ENCODE measurements around the gene ASPG.

Gene ASPG

DNA sequence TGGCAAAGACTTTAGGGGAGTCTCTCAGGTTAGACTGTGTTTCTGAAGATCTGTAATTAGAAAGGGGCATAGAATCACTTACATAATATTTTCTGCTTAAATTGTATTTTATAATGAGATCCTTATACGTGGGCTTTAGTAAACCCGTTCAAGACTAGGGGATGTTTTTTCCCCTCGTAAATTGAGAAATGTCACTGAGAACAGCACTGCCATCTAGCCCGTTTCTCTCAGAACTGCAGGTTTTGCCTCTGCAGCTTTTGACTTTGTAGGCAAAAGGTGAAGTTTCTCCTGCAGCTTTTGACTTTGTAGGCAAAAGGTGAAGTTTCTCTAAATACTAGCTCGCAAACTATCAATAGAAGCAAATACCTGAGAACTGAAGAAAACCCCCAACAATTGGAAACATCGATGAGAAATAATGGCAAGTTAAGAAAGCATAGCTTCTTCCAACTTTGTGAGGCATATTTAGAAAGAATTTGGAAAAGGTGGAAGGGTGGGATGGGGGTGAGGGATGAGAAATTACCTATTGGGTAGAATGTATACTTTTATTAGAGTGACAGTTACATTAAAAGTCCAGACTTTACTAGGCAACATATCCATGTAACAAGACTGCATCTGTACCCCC, 9.9 kb upstream of the ASPG start:
- peak; percentile 24 for DNase-seq (ENCODE audit: low spot score)

DNA sequence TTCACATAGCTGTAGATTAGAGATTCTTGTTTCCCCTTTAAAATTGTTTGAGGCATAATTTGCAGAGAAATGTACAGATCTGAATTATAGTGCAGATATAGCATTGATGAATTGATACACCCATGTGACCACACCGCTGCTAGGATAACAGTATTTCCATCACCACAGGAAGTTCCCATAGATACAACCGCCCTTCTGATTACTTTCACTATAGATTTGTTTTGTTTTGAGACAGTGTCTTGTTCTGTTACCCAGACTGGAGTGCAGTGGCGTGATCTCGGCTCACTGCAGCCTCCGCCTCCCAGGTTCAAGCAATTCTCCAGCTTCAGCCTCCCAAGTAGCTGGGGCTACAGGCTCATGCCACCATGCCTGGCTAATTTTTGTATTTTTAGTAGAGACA, 8.8 kb upstream of the ASPG start:
- no peak for DNase-seq (ENCODE audit: low spot score)

DNA sequence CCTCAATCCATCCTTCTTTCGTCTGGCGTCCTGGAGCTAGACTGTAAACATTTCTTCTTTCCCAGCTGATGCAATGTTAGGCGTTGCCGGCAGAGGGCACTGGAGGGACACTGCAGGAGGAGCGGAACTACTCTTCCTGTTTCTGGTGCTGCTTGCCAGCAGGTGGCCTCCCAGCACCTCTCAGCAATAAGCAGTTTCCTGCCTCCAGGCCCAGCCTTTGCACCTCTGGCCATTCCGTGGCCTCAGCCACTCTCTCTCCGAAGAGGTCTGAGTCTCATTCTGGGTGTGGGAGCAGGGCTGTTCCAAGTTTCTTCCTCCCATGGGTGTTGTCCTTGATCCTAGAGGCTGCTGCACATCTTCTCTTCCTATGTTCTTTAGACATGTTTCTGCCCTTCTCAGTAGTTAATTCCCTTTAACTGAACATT, 7.5 kb upstream of the ASPG start:
- DNase-seq (ENCODE audit: low spot score), result peak; percentile 90

DNA sequence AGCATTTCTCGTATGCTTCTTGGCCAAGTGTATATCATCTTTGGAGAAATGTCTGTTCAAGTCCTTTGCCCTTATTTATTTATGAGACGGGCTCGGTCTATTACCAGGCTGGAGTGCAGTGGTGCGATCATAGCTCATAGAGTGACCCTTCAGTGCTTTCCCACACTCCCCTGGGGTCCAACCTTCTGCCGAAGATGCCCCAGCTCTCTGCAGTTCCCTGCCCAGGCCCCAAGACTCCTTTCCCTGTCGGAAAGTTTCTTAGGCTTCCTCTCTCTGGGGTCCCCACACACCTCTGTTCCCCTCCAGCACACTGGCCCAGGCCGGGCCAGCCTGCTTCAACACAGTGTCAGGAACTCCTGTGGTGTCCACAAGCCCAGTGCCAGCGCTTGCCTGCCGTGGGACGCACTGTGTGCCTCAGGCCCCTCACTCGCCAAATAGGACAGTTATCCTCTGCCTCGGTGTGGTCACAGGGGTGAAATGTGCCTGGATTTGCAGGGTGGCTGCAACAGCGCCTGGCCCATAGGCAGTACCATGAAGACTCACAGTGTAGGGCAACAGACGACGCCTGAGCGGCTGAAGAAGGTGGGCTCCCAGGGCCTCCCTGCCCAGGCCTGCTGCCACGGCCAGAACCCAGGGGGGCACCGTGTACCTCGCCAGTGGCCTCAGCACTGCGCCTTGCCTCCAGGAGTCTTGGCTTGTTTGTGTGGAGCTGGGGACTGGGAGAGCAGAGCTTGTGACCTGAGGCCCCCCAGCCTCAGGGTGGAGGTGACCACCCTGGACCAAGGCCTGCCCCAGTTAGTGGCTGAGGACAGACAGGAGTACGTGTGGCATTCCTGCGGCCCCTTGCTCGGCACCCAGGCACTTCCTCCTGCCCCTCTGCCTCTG, 4.9 kb upstream of the ASPG start:
- DNase-seq (ENCODE audit: low spot score), result no peak

DNA sequence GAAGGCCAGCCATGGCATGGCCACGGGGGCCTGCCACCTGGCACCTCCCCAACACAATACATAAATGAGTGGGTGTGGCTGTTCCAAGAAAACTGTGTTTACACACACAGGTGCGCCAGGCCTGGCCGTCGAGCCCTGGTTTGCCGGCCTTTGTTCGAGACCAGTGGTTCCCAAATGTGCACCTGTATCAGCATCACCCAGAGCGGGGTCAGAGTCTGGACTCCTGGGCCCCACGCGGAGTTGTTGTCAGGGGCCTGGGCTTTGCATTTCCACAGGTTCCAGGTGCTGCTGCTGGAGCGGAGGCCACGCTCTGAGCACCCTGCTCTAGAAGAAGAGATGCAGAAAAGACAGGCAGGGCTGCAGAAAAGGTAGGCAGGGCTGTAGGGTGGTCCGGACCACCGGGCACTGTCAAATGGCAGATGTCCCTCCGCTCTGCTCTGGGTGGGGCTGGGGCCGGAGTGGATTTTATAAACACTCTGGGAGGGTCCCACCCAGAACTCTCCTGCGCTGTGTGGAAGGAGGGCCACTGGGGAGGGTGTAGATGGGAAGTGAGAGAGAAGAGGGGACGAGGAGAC, 4.2 kb upstream of the ASPG start:
- DNase-seq (ENCODE audit: low spot score), result no peak

DNA sequence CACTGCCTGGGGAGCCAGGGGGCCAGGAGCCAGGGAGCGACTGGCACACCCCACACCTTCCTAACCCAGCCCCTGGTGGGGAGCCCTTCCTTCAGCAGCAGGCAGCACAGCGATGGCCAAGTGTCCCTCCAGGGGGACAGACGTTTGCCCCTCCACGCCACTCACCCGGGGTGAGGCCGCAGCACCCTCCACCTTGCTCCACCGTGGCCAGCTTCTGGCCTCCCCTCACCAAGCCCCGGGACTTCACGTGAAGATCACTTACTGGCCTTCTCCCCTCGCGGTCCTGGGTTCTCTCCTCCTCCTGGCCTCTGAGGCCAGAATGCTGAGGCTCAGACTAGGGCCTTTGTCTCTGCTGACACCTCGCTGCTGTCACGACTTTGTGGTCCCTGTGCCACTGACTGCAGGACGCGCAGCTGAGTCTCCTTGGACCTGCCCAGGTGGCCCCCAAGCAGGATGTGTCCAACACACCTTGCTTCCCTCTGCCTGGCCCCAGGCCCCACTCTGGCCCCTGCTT, 3.5 kb upstream of the ASPG start:
- no peak for DNase-seq (ENCODE audit: low spot score)

DNA sequence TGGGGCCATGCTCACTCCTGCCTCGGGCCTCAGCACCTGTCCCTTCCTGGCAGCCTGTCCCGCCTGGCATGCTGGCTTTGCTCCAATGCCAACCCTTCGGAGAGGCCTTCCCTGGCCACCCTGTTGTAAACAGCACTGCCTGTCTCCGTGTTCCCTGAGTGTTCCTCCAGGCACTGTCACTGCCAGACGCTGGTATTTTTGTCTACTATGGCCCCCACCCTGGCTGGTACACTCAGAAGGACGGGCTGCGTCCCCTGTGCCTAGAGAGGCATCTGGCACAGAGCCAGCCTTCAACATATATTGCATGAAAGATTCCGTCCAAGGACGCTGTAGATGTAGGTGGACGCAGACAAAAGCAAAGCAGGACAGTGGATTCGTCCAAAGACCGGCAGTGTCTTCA, 2.7 kb upstream of the ASPG start:
- DNase-seq (ENCODE audit: low spot score), result peak; percentile 23

DNA sequence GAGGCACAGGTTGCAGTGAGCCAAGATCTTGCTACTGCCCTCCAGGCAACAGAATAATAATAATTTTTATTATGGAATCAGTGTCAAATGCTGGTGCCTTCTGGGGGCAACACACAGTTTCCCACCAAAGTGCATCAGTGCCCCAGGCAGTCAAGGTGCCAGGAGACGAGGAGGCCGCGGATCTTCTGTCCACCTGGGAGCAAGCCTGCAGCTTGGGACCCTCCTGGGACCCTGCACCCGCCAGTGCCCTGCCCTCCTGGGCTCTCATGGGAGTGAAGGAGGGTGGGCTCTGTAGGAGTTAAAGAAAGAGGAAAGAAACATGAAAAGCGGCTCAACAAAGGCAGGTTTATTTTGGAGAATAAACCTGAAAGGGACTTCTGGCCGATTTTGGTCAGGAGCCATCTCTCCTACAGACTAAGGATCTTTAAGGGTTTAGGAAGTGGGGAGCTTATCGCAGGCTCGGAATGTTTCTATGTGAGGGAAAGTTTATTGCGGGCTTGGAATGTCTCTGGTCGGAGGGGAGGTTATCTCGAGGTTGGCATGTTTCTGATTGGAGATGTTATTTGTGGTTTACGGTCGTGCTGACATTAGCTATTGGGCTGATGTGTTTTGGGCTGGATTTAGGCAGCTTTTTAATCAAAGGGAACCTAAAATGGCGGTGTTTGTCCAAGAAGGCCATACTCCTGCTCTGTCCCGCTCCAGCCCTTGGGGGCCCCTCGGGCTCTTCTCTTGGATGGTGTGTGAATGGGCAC, 1.1 kb upstream of the ASPG start:
- no peak for DNase-seq (ENCODE audit: low spot score)

DNA sequence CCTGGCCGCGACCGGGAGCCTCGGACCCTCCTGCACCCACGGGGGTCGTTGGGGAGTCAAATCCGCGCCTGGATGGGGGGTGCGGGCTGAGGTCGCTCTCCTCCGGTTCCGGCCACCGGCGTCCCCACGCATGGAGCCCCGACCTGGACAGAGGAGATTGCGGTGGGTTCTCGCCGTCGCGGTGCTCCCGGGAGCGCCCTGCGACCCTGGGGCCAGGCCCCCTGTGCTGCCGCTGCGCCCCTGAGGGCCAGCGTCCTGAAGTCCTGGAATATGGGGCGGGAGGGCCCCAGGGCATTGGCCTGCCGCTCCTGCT, 345 bp downstream of the ASPG start:
- no peak for DNase-seq (ENCODE audit: low spot score)

DNA sequence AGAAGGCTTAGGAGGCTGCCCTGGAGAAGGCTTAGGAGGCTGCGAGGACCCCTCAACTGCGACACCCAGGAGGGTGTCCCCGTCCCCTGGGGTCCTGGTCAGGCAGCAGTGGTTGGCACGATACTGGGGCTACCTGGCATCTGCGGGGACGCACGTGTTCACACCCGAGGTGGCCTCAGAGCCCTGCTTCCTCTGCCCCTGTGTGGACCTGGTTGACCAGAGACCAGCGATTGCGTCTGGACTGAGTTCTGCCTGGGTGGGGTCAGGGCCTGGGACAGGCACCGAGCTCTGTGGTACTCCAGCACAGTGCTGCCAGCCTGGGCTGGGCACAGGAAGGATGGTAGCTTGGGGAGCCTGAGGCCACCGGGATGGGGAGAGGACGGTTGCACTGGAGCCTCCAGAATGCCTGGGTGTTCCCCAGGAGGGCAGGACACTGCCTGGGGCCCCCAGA, 735 bp downstream of the ASPG start:
- no peak for DNase-seq (ENCODE audit: low spot score)

DNA sequence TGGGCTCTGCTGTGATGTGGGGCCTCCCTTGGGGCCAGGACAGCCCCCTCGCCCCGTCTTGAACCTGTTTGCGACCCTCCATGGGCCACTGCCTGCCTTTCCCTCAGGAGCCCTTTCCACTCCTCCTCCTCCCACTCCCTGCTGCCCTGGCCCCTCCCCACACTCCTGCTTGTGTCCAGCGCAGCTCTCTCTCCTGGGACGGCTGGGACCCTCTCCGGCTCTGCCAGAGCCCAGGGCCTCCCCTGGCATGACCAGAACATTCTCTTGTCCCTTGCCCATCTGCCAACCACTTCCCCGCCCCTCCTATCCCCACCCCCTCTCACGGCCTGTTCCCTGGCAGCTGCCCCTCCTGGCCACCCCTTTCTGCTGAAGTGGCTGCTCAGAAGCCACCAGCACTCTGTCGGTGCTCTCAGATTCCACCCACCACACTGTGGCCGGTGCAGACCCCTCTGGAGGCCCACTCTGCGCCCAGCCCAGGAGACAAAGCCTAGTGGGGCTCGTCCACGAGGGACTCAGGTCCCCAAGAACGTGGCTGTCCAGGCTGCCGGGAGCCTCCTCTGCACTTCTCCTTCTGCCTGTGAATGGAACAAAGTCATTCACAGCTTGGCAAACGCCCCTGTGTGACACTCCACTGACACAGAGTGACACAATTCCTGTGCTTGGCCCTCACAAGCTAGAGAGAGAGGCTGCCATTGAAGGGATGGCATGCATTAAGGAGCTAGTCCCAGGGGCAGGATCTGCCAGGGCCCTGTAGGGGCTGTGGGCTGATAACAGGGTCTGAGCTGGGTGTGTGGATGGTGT, 1.4 kb downstream of the ASPG start:
- no peak for DNase-seq (ENCODE audit: low spot score)

DNA sequence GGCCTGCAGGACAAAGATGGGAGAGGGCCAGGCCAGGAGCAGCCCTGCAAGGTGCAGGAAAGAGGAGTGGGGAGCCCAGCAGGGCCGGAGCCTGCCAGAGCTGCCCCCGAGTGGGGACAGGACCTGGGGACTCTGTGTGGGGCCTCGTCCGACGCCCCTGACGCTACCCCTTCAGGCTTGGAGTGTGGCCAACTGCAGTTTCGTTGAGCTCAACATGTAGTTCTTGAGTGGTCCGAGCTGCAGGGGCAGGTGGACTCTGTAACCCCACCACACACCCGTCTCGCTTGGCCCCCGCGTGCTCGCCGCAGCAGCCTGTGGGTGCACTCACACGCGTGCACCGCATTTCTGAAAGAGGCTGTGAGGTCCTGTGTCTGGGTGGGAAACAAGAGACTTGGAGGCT, 2.0 kb downstream of the ASPG start:
- no peak for DNase-seq (ENCODE audit: low spot score)

DNA sequence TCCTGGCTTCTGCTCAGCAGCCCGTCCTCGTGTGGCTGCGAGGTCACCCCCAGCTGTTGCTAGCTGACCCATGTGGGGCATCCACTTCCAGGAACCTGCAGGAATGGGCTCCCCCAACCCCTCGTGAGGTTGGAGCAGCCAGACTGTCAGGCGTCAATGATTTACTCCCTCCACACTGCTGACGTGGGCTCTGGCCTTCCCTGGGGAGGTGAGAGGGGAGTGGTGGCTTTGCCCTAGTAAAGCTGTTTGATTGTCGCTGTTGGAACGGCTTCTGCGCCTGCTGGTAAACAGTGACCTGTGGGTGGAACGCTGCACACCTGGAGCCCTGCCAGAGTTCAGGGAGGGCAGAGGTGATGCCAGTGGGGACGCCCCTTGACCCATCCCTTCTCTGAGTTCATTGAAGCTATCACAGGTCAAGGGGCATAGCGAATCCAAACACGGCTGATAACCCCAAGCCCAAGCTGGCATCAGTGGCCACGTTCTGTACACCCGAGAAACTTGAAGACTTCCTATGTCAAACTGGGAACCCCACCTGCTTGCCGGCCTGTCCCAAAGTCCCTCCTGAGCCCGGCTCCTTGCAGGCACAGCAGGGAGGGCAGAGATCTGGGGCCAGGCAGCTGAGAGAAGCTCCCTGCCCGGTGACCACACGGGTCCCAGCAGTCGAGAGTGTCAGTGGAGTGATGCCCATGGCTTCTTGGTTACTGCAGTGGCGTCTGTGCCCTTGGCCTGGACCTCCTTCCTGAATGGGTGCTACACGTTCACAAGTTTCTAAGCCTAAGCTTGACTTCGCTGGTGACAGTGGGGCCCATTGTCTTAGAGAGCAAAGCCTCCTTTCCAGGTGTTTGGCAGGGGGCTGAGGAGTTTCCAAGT, 2.7 kb downstream of the ASPG start:
- no peak for DNase-seq (ENCODE audit: low spot score)

DNA sequence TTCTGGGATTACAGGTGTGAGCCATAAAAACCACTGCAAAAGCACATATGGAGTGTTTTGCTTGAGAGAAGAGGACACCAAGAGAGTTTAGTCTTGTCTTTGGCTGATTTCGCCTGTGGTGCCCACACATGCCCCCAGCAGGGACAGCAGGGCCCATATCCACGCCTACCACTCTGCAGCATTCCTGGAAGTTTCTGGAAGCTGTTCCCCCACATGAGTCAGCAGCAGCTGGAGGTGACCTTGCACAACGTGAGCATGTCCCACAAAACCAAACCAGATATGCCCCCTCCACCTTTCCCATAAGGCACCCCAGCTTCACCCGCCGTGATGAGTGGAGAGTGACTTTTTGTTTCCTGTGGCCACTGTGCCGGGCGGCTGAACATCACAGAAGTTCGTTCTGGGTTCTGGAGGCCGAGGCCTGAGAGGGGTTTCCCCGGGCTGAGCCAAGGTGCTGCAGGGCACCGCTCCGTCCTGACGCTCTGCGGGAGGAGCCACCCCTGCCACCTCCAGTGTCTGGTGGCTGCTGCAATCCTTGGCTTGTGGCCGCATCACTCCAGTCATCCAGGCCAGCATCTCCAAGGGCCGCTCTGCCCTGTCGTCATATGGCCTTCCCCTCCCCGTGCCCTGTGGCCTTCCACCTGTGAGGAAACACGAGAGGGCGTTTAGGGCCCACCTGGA, 4.7 kb downstream of the ASPG start:
- no peak for DNase-seq (ENCODE audit: low spot score)

DNA sequence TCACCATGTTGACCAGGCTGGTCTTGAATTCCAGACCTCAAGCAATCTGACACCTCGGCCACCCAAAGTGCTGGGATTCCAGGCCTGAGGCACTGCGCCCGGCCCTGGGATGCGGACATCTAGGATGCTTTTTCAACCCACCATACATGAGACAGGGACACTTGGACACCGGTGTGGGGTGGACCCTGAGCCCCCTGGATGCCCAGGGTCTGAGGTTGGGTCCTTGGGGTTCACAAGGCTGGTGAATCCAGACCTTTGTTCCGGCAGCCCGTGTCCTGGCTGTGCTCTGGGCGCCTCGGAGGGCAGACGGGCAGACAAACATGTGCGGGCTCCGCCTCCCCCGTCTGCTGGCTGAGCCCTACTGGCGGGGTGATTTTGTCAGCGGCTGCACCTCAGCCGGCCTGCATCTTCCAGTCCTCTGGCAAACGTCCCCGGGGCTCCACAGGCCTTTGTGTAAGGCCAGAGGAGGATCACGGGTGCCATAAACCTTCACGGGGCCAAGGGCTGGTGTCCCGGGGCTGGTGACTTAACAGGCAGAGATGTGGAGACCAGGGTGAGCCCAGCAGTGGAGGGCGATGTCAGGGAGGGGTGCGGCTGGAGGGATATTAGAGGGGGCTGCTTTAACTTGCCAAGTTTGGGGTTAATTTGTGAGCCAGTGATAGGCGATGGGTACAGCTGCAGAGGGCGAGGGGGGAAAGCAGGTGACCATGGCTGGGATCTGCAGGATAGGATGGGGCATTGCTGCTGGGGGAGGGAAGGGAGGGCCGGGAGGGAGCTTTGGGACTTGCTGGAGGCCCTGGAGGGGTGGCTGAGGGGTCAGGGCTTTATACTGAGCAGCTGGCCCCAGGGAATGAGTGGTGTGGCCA, 5.8 kb downstream of the ASPG start:
- DNase-seq (ENCODE audit: low spot score), result no peak

DNA sequence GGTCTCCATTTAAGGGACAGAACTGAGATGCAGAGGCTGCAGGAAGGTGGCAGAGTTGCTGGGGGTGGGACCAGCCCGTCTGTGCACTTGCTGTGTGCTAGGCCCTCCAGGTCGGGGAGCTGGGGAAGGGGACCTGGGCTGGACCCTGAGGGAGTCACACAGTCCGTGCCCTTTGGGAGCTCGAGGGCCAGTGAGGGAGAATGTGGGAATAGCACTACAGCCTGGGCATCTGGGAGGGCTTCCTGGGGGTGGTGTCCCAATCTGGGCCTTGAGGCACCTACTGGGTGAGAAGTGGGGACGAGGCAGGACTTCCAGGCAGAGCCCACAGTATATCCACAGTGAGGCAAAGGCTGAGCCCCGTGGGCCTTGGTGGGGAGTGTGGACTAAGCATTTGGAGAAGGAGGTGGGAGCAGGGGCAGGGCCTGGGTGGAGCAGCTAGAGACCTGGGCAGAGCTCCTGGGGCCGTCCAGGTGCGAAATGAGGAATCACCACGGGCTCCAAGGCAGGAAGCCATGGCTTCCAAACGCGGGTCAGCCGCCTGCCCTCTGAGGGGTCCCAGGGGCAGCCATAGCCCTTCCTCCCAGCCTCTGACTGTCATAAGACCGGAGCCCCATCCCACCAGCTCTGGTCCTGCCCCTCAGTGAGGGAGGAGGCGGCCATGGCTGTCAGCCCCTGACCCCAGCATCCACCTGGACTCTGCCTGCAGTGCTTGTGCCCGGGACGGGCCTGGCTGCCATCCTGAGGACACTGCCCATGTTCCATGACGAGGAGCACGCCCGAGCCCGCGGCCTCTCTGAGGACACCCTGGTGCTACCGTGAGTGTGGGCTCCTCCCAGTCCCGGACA, 6.6 kb downstream of the ASPG start:
- DNase-seq (ENCODE audit: low spot score), result no peak

DNA sequence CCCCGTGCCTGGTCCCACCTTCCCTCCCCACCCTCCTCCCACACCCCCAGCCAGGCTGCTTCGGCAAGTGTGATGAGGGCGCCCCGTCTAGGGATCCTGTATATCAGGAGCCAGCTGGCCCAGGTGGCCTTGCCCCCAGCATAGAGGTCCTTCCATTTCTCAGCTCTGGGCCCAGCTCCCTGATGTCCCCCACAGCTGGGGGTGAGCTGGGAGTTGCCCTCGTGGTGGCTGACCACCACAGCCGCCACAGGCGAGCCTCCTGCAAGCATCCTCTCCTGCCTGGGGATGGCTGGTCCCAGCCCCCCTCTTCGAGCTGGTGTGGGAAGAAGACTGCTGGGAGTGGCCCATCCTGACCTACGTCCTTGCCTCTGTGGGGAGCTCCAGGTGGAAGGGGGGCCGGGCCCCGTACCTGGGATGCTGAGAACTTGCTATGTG, 7.4 kb downstream of the ASPG start:
- no peak for DNase-seq (ENCODE audit: low spot score)
